Liver (tissue), 9 donors: ENCODE results near the gene ATF7IP. TPM values are rescaled to one million over a fixed set of nuclear protein-coding genes. Genes with fewer than 3 reads are reported as not detected.

Experiments used
- DNase-seq: peaks from one replicate; pipeline ENCODE4 v3.0.0-alpha.2; 2017; ENCODE audit warnings: low spot score
- H3K27ac ChIP-seq, 2 donors: one replicate each; pipeline ENCODE4 v1.7.0; 2013; ENCODE audit warnings: inconsistent platforms in 2 of 2, low read length in 2 of 2, control low read depth in 1 of 2, low read depth in 1 of 2, mild to moderate bottlenecking in 1 of 2
- H3K27me3 ChIP-seq, 4 donors: one replicate each; pipeline versions ENCODE4 v1.6.1 to v1.7.0; 2013; ENCODE audit warnings: low read length in 3 of 4, inconsistent platforms in 1 of 4, mild to moderate bottlenecking in 1 of 4, moderate library complexity in 1 of 4; ENCODE audit not compliant: control insufficient read depth in 4 of 4, insufficient read depth in 4 of 4
- H3K36me3 ChIP-seq, 4 donors: one replicate each; pipeline versions ENCODE4 v1.6.1 to v1.7.0; 2013; ENCODE audit warnings: low read length in 3 of 4, mild to moderate bottlenecking in 3 of 4, low read depth in 1 of 4, moderate library complexity in 1 of 4; ENCODE audit not compliant: control insufficient read depth in 4 of 4, insufficient read depth in 3 of 4
- H3K4me1 ChIP-seq, 4 donors: one replicate each; pipeline versions ENCODE4 v1.6.1 to v1.7.0; 2013; ENCODE audit warnings: low read length in 3 of 4, mild to moderate bottlenecking in 3 of 4, moderate library complexity in 1 of 4; ENCODE audit not compliant: control insufficient read depth in 4 of 4, insufficient read depth in 4 of 4
- H3K4me3 ChIP-seq, 3 donors: one replicate each; pipeline versions ENCODE4 v1.6.1 to v1.7.0; 2013; ENCODE audit warnings: low read length in 3 of 3, control low read depth in 1 of 3, low read depth in 1 of 3, mild to moderate bottlenecking in 1 of 3
- H3K9ac ChIP-seq, 2 donors: one replicate each; pipeline ENCODE4 v1.7.0; 2013; ENCODE audit warnings: low read length in 2 of 2, mild to moderate bottlenecking in 2 of 2, moderate library complexity in 2 of 2, control low read depth in 1 of 2, low read depth in 1 of 2
- H3K9me3 ChIP-seq, 4 donors: one replicate each; pipeline versions ENCODE4 v1.6.1 to v1.7.0; 2013; ENCODE audit warnings: low read length in 3 of 4; ENCODE audit not compliant: control insufficient read depth in 4 of 4
- EGR1 ChIP-seq, 2 donors: IDR thresholded peaks; 2 replicates each; pipeline ENCODE4 v1.6.1; 2016 to 2018; ENCODE audit warnings: antibody characterized with exemption in 2 of 2, low read depth in 2 of 2
- FOXA1 ChIP-seq: IDR thresholded peaks from 2 replicates; pipeline ENCODE4 v1.6.1; 2016; ENCODE audit warnings: antibody characterized with exemption
- FOXA2 ChIP-seq: IDR thresholded peaks from 2 replicates; pipeline ENCODE4 v1.6.1; 2016; ENCODE audit warnings: antibody characterized with exemption
- HNF4G ChIP-seq: IDR thresholded peaks from 2 replicates; pipeline ENCODE4 v1.6.1; 2016; ENCODE audit warnings: antibody characterized with exemption
- JUND ChIP-seq, 2 donors: IDR thresholded peaks; 2 replicates each; pipeline ENCODE4 v1.6.1; 2016; ENCODE audit warnings: antibody characterized with exemption in 2 of 2
- NR2F2 ChIP-seq: IDR thresholded peaks from 2 replicates; pipeline ENCODE4 v1.6.1; 2016; ENCODE audit warnings: antibody characterized with exemption
- RAD21 ChIP-seq, 2 donors: IDR thresholded peaks; 2 replicates each; pipeline ENCODE4 v1.6.1; 2016; ENCODE audit warnings: antibody characterized with exemption in 2 of 2, mild to moderate bottlenecking in 2 of 2
- RXRA ChIP-seq, 2 donors: IDR thresholded peaks; 2 replicates each; pipeline ENCODE4 v1.6.1; 2017 to 2018; ENCODE audit warnings: antibody characterized with exemption in 2 of 2, mild to moderate bottlenecking in 1 of 2
- SP1 ChIP-seq: IDR thresholded peaks from 2 replicates; pipeline ENCODE4 v1.6.1; 2018; ENCODE audit warnings: antibody characterized with exemption, mild to moderate bottlenecking
- TAF1 ChIP-seq: conservative IDR thresholded peaks from 2 replicates; pipeline ENCODE4 v1.6.1; 2016; ENCODE audit warnings: antibody characterized with exemption, mild to moderate bottlenecking
- YY1 ChIP-seq: IDR thresholded peaks from 2 replicates; pipeline ENCODE4 v1.6.1; 2016; ENCODE audit warnings: antibody characterized with exemption, mild to moderate bottlenecking
- WGBS: extraction: QIAGEN DNeasy Blood & Tissue Kit; methylation state at CpG from one replicate; pipeline ENCODE4 v1.1.7; 2013; 5-methylcytosine and 5-hydroxymethylcytosine counted together
- polyA plus RNA-seq, 2 donors: library from polyadenylated mRNA; stranded (reverse) in 1 of 2; unstranded in 1 of 2; fragments of 200-250 nt in 1 of 2; fragments of >200 nt in 1 of 2; fragmentation: Nextera tagmentation in 1 of 2; extraction: Ambion mirVana in 1 of 2; gene quantifications; one replicate each; pipeline versions ENCODE4 v1.2.1 to v1.2.3, GENCODE V29; 2013 to 2015
- total RNA-seq, 2 donors: library from RNA; depleted of rRNA; stranded (reverse); fragments of >200 nt; gene quantifications; one replicate each; pipeline ENCODE4 v1.2.3, GENCODE V29; 2014
- TF ChIP-seq, protein P1 (sequence below): IDR thresholded peaks from 2 replicates; pipeline ENCODE4 v1.6.1; 2016; ENCODE audit warnings: antibody characterized with exemption
- TF ChIP-seq, protein P2 (sequence below): IDR thresholded peaks from 2 replicates; pipeline ENCODE4 v1.6.1; 2016; ENCODE audit warnings: antibody characterized with exemption, mild to moderate bottlenecking
- TF ChIP-seq, protein P3 (sequence below): IDR thresholded peaks from 2 replicates; pipeline ENCODE4 v1.6.1; 2016; ENCODE audit warnings: antibody characterized with exemption
- TF ChIP-seq, protein P4 (sequence below): fragments of 150-350 bp; IDR thresholded peaks from 2 replicates; pipeline ENCODE4 v1.5.1; 2017; ENCODE audit warnings: improper control_type of control experiment, low read depth, low read length; ENCODE audit not compliant: missing input control
- TF ChIP-seq, protein P5 (sequence below): IDR thresholded peaks from 2 replicates; pipeline ENCODE4 v1.6.1; 2016; ENCODE audit warnings: antibody characterized with exemption
- donor health status: healthy.
- donor health status: healthy.
- donor health status: healthy.
- donor health status: healthy.
- donor health status: healthy.

ATF7IP gene
- total and polyA plus RNA-seq, 4 donors, result 3.9 to 25.6 (median 19.9) TPM

DNA sequence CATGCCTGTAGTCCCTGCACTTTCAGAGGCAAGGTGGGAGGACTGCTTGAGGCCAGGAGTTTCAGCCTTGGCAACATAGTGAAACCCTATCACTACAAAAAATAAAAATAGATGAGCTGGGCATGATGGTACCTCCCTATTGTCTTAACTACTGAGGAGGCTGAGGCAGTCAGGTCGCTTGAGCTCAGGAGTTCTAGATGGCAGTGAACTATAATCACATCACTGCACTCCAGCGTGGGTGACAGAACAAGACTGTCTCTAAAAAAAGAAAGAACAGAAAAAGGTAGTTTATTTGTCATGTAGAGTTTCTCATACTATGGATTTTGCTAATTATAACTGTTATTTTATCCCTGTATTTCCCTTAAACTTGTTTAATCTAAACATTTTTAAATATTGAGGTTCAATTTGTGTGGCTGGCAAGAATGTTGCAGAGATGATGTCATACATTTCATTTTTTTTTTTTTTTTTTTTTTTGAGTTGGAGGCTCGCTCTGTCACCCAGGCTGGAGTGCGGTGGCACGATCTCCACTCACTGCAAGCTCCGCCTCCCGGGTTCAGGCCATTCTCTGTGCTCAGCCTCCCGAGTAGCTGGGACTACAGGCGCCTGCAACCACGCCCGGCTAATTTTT is 39.7 kb upstream of the ATF7IP start:
- Histone ChIP-seq H3K4me1 (no peaks in the 10 kb centered on the region), H3K36me3 (no peaks in the 10 kb centered on the region), H3K27me3 (no peaks in the 10 kb centered on the region), H3K27ac (no peak overlapping the region), H3K9me3 (no peaks in the 10 kb centered on the region), H3K9ac (no peak overlapping the region), H3K4me3 (no peak overlapping the region)
- WGBS, result 90% methylated on average over 11 of the region's 11 CpGs
- no peak for DNase-seq
- no peak for TF ChIP-seq HNF4G

DNA sequence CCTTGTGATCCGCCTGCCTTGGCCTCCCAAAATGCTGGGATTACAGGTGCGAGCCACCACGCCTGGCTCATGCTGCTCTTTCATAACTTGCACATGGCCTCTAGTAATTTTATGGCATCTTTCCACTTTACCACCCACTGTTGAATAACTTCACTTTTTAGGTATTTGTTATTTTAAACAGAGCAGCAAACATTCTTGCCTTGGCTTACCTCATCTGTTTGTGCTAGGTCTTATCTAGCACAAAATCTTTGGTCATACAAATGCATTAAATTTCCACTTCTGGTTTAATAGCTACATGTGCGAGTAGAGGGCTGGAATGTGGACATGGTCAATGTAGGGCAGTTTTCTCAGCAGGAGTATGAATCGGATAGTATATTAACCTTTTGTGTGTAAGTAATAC is 38.8 kb upstream of the ATF7IP start:
- Histone ChIP-seq H3K4me1 (no peaks in the 10 kb centered on the region), H3K27ac (no peak overlapping the region), H3K36me3 (no peaks in the 10 kb centered on the region), H3K9me3 (peaks cover 0 to 4% (median 0%) of the 10 kb centered on the region in 4 donors), H3K27me3 (no peaks in the 10 kb centered on the region), H3K9ac (no peak overlapping the region), H3K4me3 (no peak overlapping the region)
- TF ChIP-seq EGR1 (IDR thresholded peaks at IDR 0.05; ENCODE audit: low read depth in 2 of 2), result no peak
- TF ChIP-seq SP1, result no peak
- TF ChIP-seq FOXA2, result no peak
- TF ChIP-seq, protein P1, sequence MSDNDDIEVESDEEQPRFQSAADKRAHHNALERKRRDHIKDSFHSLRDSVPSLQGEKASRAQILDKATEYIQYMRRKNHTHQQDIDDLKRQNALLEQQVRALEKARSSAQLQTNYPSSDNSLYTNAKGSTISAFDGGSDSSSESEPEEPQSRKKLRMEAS, result no peak
- TF ChIP-seq RXRA (IDR thresholded peaks at IDR 0.05), result no peak
- TF ChIP-seq JUND (IDR thresholded peaks at IDR 0.05), result no peak
- TF ChIP-seq, protein P2, sequence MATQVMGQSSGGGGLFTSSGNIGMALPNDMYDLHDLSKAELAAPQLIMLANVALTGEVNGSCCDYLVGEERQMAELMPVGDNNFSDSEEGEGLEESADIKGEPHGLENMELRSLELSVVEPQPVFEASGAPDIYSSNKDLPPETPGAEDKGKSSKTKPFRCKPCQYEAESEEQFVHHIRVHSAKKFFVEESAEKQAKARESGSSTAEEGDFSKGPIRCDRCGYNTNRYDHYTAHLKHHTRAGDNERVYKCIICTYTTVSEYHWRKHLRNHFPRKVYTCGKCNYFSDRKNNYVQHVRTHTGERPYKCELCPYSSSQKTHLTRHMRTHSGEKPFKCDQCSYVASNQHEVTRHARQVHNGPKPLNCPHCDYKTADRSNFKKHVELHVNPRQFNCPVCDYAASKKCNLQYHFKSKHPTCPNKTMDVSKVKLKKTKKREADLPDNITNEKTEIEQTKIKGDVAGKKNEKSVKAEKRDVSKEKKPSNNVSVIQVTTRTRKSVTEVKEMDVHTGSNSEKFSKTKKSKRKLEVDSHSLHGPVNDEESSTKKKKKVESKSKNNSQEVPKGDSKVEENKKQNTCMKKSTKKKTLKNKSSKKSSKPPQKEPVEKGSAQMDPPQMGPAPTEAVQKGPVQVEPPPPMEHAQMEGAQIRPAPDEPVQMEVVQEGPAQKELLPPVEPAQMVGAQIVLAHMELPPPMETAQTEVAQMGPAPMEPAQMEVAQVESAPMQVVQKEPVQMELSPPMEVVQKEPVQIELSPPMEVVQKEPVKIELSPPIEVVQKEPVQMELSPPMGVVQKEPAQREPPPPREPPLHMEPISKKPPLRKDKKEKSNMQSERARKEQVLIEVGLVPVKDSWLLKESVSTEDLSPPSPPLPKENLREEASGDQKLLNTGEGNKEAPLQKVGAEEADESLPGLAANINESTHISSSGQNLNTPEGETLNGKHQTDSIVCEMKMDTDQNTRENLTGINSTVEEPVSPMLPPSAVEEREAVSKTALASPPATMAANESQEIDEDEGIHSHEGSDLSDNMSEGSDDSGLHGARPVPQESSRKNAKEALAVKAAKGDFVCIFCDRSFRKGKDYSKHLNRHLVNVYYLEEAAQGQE, result no peak
- TF ChIP-seq TAF1, result no peak
- no peak for TF ChIP-seq RAD21 (IDR thresholded peaks at IDR 0.05)
- TF ChIP-seq, protein P3, sequence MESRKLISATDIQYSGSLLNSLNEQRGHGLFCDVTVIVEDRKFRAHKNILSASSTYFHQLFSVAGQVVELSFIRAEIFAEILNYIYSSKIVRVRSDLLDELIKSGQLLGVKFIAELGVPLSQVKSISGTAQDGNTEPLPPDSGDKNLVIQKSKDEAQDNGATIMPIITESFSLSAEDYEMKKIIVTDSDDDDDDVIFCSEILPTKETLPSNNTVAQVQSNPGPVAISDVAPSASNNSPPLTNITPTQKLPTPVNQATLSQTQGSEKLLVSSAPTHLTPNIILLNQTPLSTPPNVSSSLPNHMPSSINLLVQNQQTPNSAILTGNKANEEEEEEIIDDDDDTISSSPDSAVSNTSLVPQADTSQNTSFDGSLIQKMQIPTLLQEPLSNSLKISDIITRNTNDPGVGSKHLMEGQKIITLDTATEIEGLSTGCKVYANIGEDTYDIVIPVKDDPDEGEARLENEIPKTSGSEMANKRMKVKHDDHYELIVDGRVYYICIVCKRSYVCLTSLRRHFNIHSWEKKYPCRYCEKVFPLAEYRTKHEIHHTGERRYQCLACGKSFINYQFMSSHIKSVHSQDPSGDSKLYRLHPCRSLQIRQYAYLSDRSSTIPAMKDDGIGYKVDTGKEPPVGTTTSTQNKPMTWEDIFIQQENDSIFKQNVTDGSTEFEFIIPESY, result no peak
- no peak for TF ChIP-seq YY1
- no peak for TF ChIP-seq FOXA1
- TF ChIP-seq, protein P4, sequence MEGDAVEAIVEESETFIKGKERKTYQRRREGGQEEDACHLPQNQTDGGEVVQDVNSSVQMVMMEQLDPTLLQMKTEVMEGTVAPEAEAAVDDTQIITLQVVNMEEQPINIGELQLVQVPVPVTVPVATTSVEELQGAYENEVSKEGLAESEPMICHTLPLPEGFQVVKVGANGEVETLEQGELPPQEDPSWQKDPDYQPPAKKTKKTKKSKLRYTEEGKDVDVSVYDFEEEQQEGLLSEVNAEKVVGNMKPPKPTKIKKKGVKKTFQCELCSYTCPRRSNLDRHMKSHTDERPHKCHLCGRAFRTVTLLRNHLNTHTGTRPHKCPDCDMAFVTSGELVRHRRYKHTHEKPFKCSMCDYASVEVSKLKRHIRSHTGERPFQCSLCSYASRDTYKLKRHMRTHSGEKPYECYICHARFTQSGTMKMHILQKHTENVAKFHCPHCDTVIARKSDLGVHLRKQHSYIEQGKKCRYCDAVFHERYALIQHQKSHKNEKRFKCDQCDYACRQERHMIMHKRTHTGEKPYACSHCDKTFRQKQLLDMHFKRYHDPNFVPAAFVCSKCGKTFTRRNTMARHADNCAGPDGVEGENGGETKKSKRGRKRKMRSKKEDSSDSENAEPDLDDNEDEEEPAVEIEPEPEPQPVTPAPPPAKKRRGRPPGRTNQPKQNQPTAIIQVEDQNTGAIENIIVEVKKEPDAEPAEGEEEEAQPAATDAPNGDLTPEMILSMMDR, result no peak
- no peak for TF ChIP-seq NR2F2
- TF ChIP-seq, protein P5, sequence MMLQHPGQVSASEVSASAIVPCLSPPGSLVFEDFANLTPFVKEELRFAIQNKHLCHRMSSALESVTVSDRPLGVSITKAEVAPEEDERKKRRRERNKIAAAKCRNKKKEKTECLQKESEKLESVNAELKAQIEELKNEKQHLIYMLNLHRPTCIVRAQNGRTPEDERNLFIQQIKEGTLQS, result no peak
- 95% methylated on average over 5 of the region's 5 CpGs for WGBS
- no peak for DNase-seq
